Mesenchymal stem cell (in vitro differentiated cells and primary cell): Measurements from ENCODE around the gene KCNH6.

Source experiments
- DNase-seq: peaks from one replicate; pipeline ENCODE4 v3.0.0-alpha.2; 2013
- H2AFZ ChIP-seq: one replicate; pipeline ENCODE4 v1.6.1; 2013; ENCODE audit warnings: low read depth, mild to moderate bottlenecking, control low read depth, inconsistent platforms, low read length, moderate library complexity
- H2AK5ac ChIP-seq: 2 replicates; pipeline ENCODE4 v1.6.1; 2013; ENCODE audit warnings: low read length, moderate library complexity, mild to moderate bottlenecking, inconsistent platforms; ENCODE audit not compliant: severe bottlenecking
- H2BK120ac ChIP-seq: one replicate; pipeline ENCODE4 v1.6.1; 2013; ENCODE audit warnings: low read depth, mild to moderate bottlenecking, inconsistent platforms, low read length, moderate library complexity
- H2BK12ac ChIP-seq, 2 experiments: one replicate each; pipeline ENCODE4 v1.6.1; 2013; ENCODE audit warnings: inconsistent platforms in 2 of 2, low read length in 2 of 2, mild to moderate bottlenecking in 2 of 2, moderate library complexity in 2 of 2, control low read depth in 1 of 2
- H2BK15ac ChIP-seq: one replicate; pipeline ENCODE4 v1.6.1; 2013; ENCODE audit warnings: mild to moderate bottlenecking, low read depth, inconsistent platforms; ENCODE audit not compliant: poor library complexity, severe bottlenecking
- H2BK5ac ChIP-seq: 2 replicates; pipeline ENCODE4 v1.6.1; 2013; ENCODE audit warnings: low read depth, mild to moderate bottlenecking, low read length, control low read depth, inconsistent platforms; ENCODE audit not compliant: poor library complexity, severe bottlenecking
- H3K14ac ChIP-seq, 2 experiments: one replicate each; pipeline ENCODE4 v1.6.1; 2013; ENCODE audit warnings: inconsistent platforms in 2 of 2, low read length in 2 of 2, control low read depth in 1 of 2, mild to moderate bottlenecking in 1 of 2, moderate library complexity in 1 of 2
- H3K18ac ChIP-seq, 2 experiments: one replicate each; pipeline ENCODE4 v1.6.1; 2013; ENCODE audit warnings: inconsistent platforms in 2 of 2, low read length in 2 of 2, control low read depth in 1 of 2, low read depth in 1 of 2, mild to moderate bottlenecking in 1 of 2
- H3K23ac ChIP-seq, 2 experiments: one replicate each; pipeline ENCODE4 v1.6.1; 2013; ENCODE audit warnings: inconsistent platforms in 2 of 2, low read length in 2 of 2, mild to moderate bottlenecking in 2 of 2, moderate library complexity in 2 of 2, control low read depth in 1 of 2
- H3K27ac ChIP-seq: 2 replicates; pipeline ENCODE4 v1.5.1; 2013; ENCODE audit warnings: mild to moderate bottlenecking, moderate library complexity, low read length, control low read depth, inconsistent platforms; ENCODE audit not compliant: poor library complexity, severe bottlenecking
- H3K27me3 ChIP-seq, 2 experiments: 2 replicates each; pipeline versions ENCODE4 v1.6.1 to v1.7.0; 2013; ENCODE audit warnings: low read length in 2 of 2, mild to moderate bottlenecking in 2 of 2, moderate library complexity in 2 of 2, control low read depth in 1 of 2, inconsistent platforms in 1 of 2; ENCODE audit not compliant: control insufficient read depth in 1 of 2, insufficient read depth in 1 of 2
- H3K36me3 ChIP-seq, 2 experiments: 2 replicates each; pipeline versions ENCODE4 v1.6.1 to v1.7.0; 2013; ENCODE audit warnings: low read length in 2 of 2, control low read depth in 1 of 2, inconsistent platforms in 1 of 2, low read depth in 1 of 2, mild to moderate bottlenecking in 1 of 2; ENCODE audit not compliant: insufficient read depth in 2 of 2, control insufficient read depth in 1 of 2
- H3K4ac ChIP-seq, 2 experiments: one replicate each; pipeline ENCODE4 v1.6.1; 2013; ENCODE audit warnings: inconsistent platforms in 2 of 2, low read length in 2 of 2, mild to moderate bottlenecking in 2 of 2, moderate library complexity in 2 of 2, control low read depth in 1 of 2, low read depth in 1 of 2
- H3K4me1 ChIP-seq: 2 replicates; pipeline ENCODE4 v1.6.1; 2013; ENCODE audit warnings: low read depth, low read length, control low read depth; ENCODE audit not compliant: control insufficient read depth, insufficient read depth
- H3K4me2 ChIP-seq: 2 replicates; pipeline ENCODE4 v1.6.1; 2013; ENCODE audit warnings: low read length, mild to moderate bottlenecking, inconsistent platforms; ENCODE audit not compliant: poor library complexity, severe bottlenecking
- H3K4me3 ChIP-seq, 2 experiments: 2 replicates each; pipeline versions ENCODE4 v1.5.1 to v1.7.0; 2013; ENCODE audit warnings: low read length in 2 of 2, mild to moderate bottlenecking in 2 of 2, control low read depth in 1 of 2, low read depth in 1 of 2; ENCODE audit not compliant: insufficient read depth in 1 of 2
- H3K79me1 ChIP-seq: replicated peaks from 2 replicates; pipeline ENCODE4 v1.6.1; 2013; ENCODE audit warnings: mild to moderate bottlenecking, control low read depth, low read length, inconsistent platforms; ENCODE audit not compliant: poor library complexity, severe bottlenecking
- H3K9ac ChIP-seq: 2 replicates; pipeline ENCODE4 v1.7.0; 2013; ENCODE audit warnings: mild to moderate bottlenecking, low read length, moderate library complexity
- H3K9me3 ChIP-seq: 2 replicates; pipeline ENCODE4 v1.7.0; 2013; ENCODE audit warnings: mild to moderate bottlenecking, low read length; ENCODE audit not compliant: control insufficient read depth
- H4K8ac ChIP-seq: one replicate; pipeline ENCODE4 v1.6.1; 2013; ENCODE audit warnings: inconsistent platforms, mild to moderate bottlenecking, low read length, moderate library complexity
- H4K91ac ChIP-seq: one replicate; pipeline ENCODE4 v1.6.1; 2013; ENCODE audit warnings: mild to moderate bottlenecking, low read length, inconsistent platforms
- WGBS: methylation state at CpG from one replicate; pipeline ENCODE4 v1.1.7; 2013; ENCODE audit warnings: mixed read lengths; 5-methylcytosine and 5-hydroxymethylcytosine counted together

KCNH6 gene

DNA sequence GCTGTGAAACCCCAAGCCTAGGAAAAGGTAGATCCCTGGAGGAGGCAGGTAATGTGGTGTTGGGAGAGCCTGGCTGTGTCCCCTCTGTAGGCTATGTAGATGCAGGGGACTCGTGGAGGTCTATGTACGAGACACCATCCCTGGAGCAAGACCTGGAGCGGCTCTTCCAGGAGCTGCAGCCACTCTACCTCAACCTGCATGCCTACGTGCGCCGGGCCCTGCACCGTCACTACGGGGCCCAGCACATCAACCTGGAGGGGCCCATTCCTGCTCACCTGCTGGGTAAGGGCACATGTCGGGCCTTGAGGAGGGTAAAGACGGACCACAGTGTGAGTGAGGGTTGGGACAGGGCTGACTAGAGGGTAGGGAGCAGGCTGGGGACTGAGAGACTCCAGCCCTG is 34.3 kb upstream of the KCNH6 start:
- H3K4ac ChIP-seq, result no peak overlapping the region
- no peak overlapping the region for H3K23ac ChIP-seq
- peaks cover 7% of the 10 kb centered on the region for H3K4me1 ChIP-seq
- no peak overlapping the region for H2BK12ac ChIP-seq
- no peak overlapping the region for H3K4me3 ChIP-seq
- H3K9ac ChIP-seq, result no peak overlapping the region
- peaks cover 0 to 68% of the 10 kb centered on the region in 2 experiments for H3K27me3 ChIP-seq
- H2BK5ac ChIP-seq, result no peak overlapping the region
- H2BK120ac ChIP-seq, result no peak overlapping the region
- H3K14ac ChIP-seq, result no peak overlapping the region
- no peak overlapping the region for H2BK15ac ChIP-seq
- no peak overlapping the region for H2AK5ac ChIP-seq
- peaks cover 0 to 82% of the 10 kb centered on the region in 2 experiments for H3K36me3 ChIP-seq
- 94% methylated on average over 10 of the region's 10 CpGs for WGBS
- H4K8ac ChIP-seq, result no peak overlapping the region
- no peak overlapping the region for H4K91ac ChIP-seq
- H3K79me1 ChIP-seq, result no peaks in the 10 kb centered on the region
- no peak overlapping the region for H3K27ac ChIP-seq
- DNase-seq, result no peak
- H3K18ac ChIP-seq, result no peak overlapping the region
- H3K4me2 ChIP-seq, result no peak overlapping the region
- H3K9me3 ChIP-seq, result no peaks in the 10 kb centered on the region
- no peak overlapping the region for H2AFZ ChIP-seq

DNA sequence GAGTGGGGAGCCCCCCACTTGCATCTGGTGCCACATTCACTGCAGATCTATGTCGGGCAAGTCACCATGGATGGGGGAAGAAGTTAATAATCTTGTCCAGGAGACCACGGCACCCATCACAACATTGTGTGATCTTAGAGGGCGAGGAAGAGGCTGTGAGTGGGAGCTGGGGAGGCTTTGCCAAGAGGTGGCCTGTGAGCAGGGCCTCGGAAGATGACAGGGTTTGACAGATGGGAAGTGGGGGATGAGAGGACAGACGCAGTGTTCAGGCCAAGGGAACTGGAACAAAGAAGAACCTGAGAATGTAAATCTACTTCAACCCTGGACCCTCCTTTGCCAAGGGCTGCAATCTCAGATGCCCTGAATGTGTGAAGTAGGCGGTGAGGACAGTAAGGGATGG is 33.9 kb upstream of the KCNH6 start:
- WGBS, result 91% methylated on average over 5 of the region's 6 CpGs
- H4K8ac ChIP-seq, result no peak overlapping the region
- no peak overlapping the region for H2BK120ac ChIP-seq
- H3K9ac ChIP-seq, result no peak overlapping the region
- peaks cover 0 to 82% of the 10 kb centered on the region in 2 experiments for H3K36me3 ChIP-seq
- no peak for DNase-seq
- H2AK5ac ChIP-seq, result no peak overlapping the region
- no peak overlapping the region for H3K4ac ChIP-seq
- peaks cover 11% of the 10 kb centered on the region for H3K4me1 ChIP-seq
- H3K14ac ChIP-seq, result no peak overlapping the region
- H2AFZ ChIP-seq, result no peak overlapping the region
- no peak overlapping the region for H2BK15ac ChIP-seq
- H3K27me3 ChIP-seq, result peaks cover 0 to 67% of the 10 kb centered on the region in 2 experiments
- no peaks in the 10 kb centered on the region for H3K79me1 ChIP-seq
- H3K9me3 ChIP-seq, result no peaks in the 10 kb centered on the region
- H3K18ac ChIP-seq, result no peak overlapping the region
- H3K27ac ChIP-seq, result no peak overlapping the region
- no peak overlapping the region for H4K91ac ChIP-seq
- H2BK12ac ChIP-seq, result no peak overlapping the region
- H3K4me3 ChIP-seq, result no peak overlapping the region
- no peak overlapping the region for H2BK5ac ChIP-seq
- no peak overlapping the region for H3K4me2 ChIP-seq
- no peak overlapping the region for H3K23ac ChIP-seq

DNA sequence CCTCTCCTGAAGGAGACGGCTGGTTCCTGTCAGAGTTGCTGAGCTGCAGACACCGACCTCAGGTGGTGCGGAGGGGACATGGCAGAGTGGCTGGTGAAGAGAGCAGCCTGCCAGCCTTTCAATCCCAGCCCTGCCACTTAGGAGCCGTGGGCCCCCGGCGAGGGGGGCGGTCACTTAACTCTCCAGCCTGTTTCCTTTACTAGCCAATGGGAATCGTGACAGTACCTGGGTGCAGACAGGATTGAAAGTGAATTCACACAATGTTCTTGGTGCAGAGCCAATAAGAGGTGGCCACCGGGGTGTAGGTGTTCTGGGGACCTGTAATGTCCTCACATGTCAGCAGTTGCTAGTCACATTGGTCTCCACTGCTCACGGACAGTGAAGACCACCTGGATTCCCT is 32.8 kb upstream of the KCNH6 start:
- Histone ChIP-seq H4K8ac (no peak overlapping the region), H2BK120ac (no peak overlapping the region), H3K23ac (no peak overlapping the region), H2AFZ (no peak overlapping the region), H3K27ac (no peak overlapping the region), H3K4ac (no peak overlapping the region), H3K4me1 (peaks cover 20% of the 10 kb centered on the region), H3K36me3 (peaks cover 0 to 74% of the 10 kb centered on the region in 2 experiments), H4K91ac (no peak overlapping the region), H3K14ac (no peak overlapping the region), H3K4me3 (no peak overlapping the region), H3K18ac (no peak overlapping the region), H3K9me3 (no peaks in the 10 kb centered on the region), H2BK15ac (no peak overlapping the region), H3K27me3 (peaks cover 0 to 62% of the 10 kb centered on the region in 2 experiments), H3K4me2 (no peak overlapping the region), H2BK5ac (no peak overlapping the region), H3K79me1 (no peaks in the 10 kb centered on the region), H3K9ac (no peak overlapping the region), H2AK5ac (no peak overlapping the region), H2BK12ac (no peak overlapping the region)
- no peak for DNase-seq
- 83% methylated on average over 10 of the region's 10 CpGs for WGBS

DNA sequence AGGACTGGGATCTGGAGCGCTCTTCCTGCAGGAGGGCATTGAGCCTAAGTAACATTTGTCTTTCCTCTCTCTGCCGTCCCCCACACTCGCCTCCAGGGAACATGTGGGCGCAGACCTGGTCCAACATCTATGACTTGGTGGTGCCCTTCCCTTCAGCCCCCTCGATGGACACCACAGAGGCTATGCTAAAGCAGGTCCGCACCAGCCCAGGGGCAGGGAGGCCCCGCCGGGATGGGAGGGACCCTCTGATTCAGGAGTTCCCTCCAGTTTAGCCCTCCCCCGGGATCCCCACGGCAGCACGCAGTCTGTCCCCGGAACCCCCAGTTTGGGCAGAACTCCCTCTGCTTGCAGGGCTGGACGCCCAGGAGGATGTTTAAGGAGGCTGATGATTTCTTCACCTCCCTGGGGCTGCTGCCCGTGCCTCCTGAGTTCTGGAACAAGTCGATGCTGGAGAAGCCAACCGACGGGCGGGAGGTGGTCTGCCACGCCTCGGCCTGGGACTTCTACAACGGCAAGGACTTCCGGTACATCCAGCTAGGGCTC is 32.2 kb upstream of the KCNH6 start:
- H3K9me3 ChIP-seq, result no peaks in the 10 kb centered on the region
- peaks cover 22% of the 10 kb centered on the region for H3K4me1 ChIP-seq
- H2BK5ac ChIP-seq, result no peak overlapping the region
- no peak overlapping the region for H4K91ac ChIP-seq
- H2BK12ac ChIP-seq, result no peak overlapping the region
- WGBS, result 90% methylated on average over 22 of the region's 22 CpGs
- H3K36me3 ChIP-seq, result peaks cover 0 to 76% of the 10 kb centered on the region in 2 experiments
- no peak overlapping the region for H4K8ac ChIP-seq
- DNase-seq, result no peak
- H2BK15ac ChIP-seq, result no peak overlapping the region
- H3K23ac ChIP-seq, result no peak overlapping the region
- H2BK120ac ChIP-seq, result no peak overlapping the region
- H3K27me3 ChIP-seq, result peaks cover 0 to 61% of the 10 kb centered on the region in 2 experiments
- H3K18ac ChIP-seq, result no peak overlapping the region
- H2AK5ac ChIP-seq, result no peak overlapping the region
- H3K4me3 ChIP-seq, result no peak overlapping the region
- no peak overlapping the region for H3K4me2 ChIP-seq
- no peak overlapping the region for H3K14ac ChIP-seq
- no peaks in the 10 kb centered on the region for H3K79me1 ChIP-seq
- H2AFZ ChIP-seq, result no peak overlapping the region
- H3K9ac ChIP-seq, result no peak overlapping the region
- H3K4ac ChIP-seq, result no peak overlapping the region
- no peak overlapping the region for H3K27ac ChIP-seq
